ENCODE results near the gene NECTIN1. TPM values are rescaled to one million over a fixed set of nuclear protein-coding genes. Genes with fewer than 3 reads are reported as not detected.

NECTIN1 gene
- total and polyA plus RNA-seq, 2 of the 13 experiments (the other 11 are each of a cell fraction or from before 2014, with no cell fraction given) = 3.9 to 7.3 TPM

DNA sequence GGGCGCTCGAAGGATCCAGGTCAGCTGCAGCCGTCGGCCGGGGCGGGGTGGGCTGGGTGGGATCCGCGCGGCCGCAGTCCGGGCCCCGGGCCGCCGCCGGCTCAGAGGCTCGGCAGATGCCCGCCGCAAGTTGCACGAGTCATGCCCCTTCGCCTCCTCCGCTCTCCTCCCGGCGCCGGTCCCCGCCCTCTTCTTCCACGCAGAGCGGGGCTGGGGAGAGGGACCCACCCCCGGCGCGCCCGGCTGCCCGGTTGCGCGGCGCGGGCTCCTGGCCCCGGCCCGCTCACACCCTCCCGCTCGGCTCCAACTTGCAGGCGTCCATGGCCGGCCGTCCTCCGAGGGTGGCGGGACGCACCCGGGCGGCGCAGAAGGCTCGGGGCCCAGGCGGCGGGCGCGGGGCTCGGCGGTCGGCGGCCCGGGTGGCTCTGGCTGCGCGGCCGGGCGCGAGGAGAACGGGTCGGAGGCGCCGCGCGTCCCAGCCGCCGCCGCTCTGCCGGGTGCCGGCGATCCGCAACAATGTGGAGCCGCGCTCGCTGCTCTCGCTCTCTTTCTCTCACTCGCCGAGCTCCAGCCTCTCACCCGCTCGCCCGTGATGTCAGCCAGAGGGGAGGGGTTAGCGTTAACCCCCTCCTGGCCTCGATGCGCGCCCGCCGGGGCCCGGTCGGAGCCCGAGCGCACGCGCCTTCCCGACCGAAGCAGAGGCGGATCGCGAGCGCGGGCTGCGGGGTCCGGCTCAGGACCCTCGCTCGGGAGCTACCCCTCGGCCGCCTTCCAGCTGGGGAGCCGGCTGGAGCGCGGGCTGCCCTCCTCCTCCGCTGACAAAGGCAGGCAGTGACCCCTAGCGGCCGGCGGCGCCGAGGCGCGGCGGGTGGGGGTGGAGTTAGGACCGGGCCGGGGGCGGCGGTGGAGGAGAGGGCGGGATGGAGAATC lies at the start of gene NECTIN1 (continued):
- TF ChIP-seq POLR2G (IDR thresholded peaks at IDR 0.05; ENCODE audit: low read depth, low read length) (peak; percentile 79), ZNF510 (CRISPR knock-in tag; IDR thresholded peaks at IDR 0.05; ENCODE audit: low read depth) (no peak), ZBTB8A (CRISPR knock-in tag; IDR thresholded peaks at IDR 0.05; ENCODE audit: borderline replicate concordance, low read depth) (peak; percentile 60; the same call in 1 of the 2 replicates), TCF7L2 (IDR thresholded peaks at IDR 0.05; ENCODE audit: low read depth, low read length) (no peak), ELF3 (CRISPR knock-in tag; IDR thresholded peaks at IDR 0.05) (peak; percentile 48; the same call in 1 of the 2 replicates), SALL2 (CRISPR knock-in tag; IDR thresholded peaks at IDR 0.05) (peak; percentile 38; the same call in 1 of the 2 replicates), ZNF282 (IDR thresholded peaks at IDR 0.05; ENCODE audit: partially characterized antibody) (no peak), GRHL1 (CRISPR knock-in tag; conservative IDR thresholded peaks at IDR 0.05) (no peak), PBX2 (CRISPR knock-in tag; IDR thresholded peaks at IDR 0.05) (no peak), ZNF607 (CRISPR knock-in tag; IDR thresholded peaks at IDR 0.05; ENCODE audit: borderline replicate concordance) (peak; percentile 88), KDM2A (CRISPR knock-in tag; IDR thresholded peaks at IDR 0.05; ENCODE audit: borderline replicate concordance, low read depth) (peak; percentile 80), TBX3 (IDR thresholded peaks at IDR 0.05; ENCODE audit: borderline replicate concordance) (no peak), GATA4 (IDR thresholded peaks at IDR 0.05; ENCODE audit: borderline replicate concordance, low read depth) (no peak), PHB2 (IDR thresholded peaks at IDR 0.05; ENCODE audit: partially characterized antibody) (no peak)
- TF ChIP-seq, protein P1, sequence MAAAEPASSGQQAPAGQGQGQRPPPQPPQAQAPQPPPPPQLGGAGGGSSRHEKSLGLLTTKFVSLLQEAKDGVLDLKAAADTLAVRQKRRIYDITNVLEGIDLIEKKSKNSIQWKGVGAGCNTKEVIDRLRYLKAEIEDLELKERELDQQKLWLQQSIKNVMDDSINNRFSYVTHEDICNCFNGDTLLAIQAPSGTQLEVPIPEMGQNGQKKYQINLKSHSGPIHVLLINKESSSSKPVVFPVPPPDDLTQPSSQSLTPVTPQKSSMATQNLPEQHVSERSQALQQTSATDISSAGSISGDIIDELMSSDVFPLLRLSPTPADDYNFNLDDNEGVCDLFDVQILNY (CRISPR knock-in tag; conservative IDR thresholded peaks at IDR 0.05) = no peak
- TF ChIP-seq, protein P2, sequence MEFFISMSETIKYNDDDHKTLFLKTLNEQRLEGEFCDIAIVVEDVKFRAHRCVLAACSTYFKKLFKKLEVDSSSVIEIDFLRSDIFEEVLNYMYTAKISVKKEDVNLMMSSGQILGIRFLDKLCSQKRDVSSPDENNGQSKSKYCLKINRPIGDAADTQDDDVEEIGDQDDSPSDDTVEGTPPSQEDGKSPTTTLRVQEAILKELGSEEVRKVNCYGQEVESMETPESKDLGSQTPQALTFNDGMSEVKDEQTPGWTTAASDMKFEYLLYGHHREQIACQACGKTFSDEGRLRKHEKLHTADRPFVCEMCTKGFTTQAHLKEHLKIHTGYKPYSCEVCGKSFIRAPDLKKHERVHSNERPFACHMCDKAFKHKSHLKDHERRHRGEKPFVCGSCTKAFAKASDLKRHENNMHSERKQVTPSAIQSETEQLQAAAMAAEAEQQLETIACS (CRISPR knock-in tag; IDR thresholded peaks at IDR 0.05) = peak; percentile 65
- TF ChIP-seq, protein P3, sequence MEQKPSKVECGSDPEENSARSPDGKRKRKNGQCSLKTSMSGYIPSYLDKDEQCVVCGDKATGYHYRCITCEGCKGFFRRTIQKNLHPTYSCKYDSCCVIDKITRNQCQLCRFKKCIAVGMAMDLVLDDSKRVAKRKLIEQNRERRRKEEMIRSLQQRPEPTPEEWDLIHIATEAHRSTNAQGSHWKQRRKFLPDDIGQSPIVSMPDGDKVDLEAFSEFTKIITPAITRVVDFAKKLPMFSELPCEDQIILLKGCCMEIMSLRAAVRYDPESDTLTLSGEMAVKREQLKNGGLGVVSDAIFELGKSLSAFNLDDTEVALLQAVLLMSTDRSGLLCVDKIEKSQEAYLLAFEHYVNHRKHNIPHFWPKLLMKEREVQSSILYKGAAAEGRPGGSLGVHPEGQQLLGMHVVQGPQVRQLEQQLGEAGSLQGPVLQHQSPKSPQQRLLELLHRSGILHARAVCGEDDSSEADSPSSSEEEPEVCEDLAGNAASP (CRISPR knock-in tag; IDR thresholded peaks at IDR 0.05; ENCODE audit: borderline replicate concordance) = peak; percentile 14
- TF ChIP-seq, protein P4, sequence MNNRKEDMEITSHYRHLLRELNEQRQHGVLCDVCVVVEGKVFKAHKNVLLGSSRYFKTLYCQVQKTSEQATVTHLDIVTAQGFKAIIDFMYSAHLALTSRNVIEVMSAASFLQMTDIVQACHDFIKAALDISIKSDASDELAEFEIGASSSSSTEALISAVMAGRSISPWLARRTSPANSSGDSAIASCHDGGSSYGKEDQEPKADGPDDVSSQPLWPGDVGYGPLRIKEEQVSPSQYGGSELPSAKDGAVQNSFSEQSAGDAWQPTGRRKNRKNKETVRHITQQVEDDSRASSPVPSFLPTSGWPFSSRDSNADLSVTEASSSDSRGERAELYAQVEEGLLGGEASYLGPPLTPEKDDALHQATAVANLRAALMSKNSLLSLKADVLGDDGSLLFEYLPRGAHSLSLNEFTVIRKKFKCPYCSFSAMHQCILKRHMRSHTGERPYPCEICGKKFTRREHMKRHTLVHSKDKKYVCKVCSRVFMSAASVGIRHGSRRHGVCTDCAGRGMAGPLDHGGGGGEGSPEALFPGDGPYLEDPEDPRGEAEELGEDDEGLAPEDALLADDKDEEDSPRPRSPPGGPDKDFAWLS (CRISPR knock-in tag; IDR thresholded peaks at IDR 0.05; ENCODE audit: borderline replicate concordance) = 0 out of 2 replicates have a peak, but pooled peaks have one; percentile 53

All from HepG2 (cell line).